ACHN (cell line): Measurements from ENCODE around the gene MORN1.
"Not testable (repeated sequence)": the region's sequence is repeated elsewhere in the genome, so short reads cannot be mapped to it uniquely, and the experiment has no call there.

ENCODE experiments used
- DNase-seq: peaks from one replicate; pipeline ENCODE4 v3.0.0-alpha.2; 2015
- in situ Hi-C: cut with HindIII; loops from 2 replicates; pipeline ENCODE4 v1.10.0; 2017; ENCODE audit warnings: low sequenced_read_pairs, low pct_ligation_motif_present, low pct_unique_long_range_greater_than_20kb

MORN1 gene

DNA sequence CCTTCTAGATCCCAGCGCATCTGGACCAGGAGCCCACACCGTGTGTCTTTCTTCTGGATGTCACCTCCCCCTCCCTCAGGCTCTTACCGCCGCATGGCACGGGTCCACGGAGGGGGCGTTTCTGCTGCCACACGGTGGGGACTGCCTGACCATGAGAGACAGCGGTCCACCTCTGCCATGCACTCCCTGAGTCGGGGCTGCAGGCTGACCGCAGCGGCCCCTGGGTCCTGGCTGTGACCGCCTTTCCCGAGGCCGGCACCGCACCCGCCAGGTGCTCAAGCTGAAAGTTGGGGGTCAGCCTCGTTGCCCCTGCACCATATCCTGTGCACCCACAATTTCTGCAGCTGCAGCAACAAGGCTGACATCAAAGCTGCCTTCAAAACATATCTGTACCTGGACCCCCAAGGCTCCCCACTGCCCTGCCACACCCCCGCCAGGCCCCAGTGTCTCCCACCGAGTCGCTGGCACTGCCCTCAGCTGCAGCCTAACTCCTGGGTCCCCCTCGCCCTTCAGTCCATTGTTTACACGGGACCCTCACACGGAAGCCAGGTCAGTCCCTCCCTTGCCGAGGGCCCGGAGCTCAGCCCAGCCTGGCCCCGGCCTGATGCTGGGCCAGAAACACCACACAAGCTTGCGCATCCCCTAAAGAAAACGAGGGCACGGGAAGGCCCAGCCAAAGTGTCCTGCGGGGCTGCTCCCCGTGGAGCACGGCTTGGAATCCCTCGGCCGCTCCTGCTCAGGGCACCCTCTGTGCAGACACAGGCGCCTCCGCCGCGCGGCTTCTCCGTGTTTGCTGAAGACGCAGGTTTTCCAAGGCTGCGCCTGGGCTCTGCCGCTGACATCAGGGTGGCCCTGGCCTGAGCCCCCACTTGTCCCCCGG, 51.9 kb downstream of the MORN1 start:
- in situ Hi-C loops, result no loop called here
- DNase-seq, result no peak

DNA sequence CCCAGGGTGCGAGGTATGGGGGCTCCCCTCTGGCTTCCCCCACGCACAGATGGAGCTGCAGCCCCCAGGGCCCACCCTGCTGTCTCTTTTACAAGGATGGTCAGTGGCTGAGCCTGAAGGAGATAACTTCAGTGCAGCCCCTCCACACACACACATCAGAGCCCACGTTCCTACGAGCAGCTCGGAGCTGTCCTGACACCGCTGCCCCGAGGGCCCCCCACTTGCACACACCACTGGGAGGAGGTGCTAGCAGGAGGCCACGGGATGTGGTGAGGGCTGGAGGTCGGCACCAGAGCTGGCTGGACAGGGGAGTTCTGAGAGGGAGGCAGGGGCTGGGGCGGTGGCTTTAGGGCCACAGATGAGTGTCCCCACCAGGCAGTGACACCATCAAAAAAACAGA, 53.9 kb downstream of the MORN1 start:
- DNase-seq, result no peak
- in situ Hi-C loops, result no loop called here

DNA sequence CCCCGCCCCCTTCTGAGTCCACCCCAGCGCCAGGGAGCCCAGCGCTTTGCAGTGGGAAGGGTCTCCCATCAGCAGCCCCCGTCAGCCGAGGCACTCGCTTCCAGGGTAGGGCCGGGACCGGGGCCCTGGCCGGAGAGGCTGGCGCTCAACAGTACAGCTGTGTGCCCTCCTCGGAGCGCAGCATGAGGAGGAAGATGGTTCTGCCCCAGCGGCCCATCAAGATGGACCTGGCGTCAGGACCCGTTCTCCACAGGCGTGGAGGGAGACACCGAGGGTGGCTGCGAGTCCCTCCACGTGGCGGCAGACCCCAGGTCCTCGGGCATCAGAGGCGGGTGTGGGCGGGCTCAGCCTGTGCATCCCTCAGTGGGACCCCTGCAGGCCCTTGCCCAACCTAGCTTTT, 54.3 kb downstream of the MORN1 start:
- no peak for DNase-seq
- in situ Hi-C loops, result no loop called here

DNA sequence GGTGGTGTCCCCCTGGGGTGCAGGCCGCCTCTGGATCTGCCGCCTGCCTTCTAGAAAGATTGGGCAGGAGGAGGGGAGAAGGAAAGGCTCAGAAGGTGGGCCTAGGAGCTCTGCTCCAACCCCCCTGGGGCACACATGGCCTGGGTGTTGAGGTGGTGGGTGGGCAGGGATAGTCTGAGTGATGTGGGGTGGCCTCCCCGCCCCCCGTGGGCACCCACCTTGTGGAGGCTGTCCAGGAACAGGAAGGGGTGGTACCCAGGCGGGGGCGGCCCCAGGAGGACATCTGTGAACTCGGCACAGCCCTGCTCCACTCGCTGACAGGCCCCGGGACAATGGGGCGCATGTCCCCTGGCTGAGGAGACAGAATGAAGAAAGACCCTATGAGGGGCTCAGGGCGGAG, 54.9 kb downstream of the MORN1 start:
- in situ Hi-C loops, result no loop called here
- DNase-seq, result no peak

DNA sequence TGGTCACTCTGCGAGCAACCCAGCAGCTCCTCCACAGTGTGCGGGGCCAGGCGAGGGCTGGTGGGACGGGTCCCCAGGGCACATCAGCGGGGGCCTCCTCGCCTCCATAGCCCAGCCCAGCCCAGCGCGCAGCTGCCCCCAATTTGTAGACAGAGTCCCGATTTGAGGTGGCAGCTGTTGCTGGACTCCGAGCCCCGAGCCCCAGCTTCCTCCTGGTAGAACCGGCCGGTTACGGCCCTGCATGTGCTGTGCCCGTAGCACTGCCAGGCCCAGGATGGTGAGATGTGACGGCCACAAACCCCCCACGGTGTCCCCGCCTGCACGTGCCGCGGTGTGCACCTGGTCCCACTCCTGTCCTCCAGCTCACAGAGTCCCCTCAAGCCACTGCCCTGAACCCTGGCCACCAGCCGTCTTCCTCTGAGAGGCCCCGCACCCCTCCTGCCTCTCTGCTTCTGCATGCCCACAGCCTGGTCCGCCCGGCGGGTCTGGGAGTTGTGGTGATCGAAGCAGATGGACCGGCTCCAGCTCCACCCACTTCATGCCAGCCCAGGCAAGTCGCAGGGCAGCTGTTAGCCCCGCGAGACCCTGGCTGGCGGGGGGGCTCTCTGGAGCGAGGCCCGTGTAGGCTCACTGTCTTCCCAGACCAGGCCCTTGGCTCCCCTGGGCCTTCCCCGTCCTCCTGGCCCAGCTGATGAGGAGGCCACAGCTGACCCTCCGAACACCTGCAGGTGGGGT, 55.5 kb downstream of the MORN1 start:
- in situ Hi-C loops, result no loop called here
- no peak for DNase-seq

DNA sequence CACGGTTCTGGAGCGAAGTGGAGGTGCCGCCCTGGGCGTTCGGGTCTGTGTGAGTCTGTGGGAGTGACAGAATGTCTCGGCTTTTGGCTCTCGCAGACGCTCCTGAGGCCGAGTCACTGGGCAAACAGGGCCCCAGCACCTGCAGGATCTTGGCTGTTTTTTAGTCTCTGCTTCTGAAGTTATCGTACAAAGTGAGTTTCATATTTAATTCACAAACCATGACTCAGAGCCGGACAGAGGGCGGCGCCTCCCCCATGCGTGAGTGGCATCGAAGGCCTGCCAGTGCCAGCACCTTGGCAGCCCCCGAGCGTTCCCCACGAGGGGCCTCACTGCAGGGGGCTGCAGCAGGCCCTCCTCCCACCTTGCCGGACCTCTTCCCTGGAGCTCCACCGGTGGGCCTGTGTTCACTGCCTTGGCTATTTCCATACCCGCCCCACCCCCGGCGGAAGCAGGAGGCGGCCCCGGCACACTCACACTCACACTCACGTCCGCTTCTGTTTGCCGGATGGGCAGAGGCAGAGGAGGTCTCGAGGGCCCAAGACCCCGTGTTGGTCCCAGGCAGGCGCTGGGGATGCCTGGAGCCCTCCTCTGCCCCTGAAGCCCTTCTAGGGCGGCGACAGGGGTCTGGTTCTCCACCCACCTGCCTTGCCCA, 56.3 kb downstream of the MORN1 start:
- DNase-seq, result no peak
- in situ Hi-C loops, result no loop called here

DNA sequence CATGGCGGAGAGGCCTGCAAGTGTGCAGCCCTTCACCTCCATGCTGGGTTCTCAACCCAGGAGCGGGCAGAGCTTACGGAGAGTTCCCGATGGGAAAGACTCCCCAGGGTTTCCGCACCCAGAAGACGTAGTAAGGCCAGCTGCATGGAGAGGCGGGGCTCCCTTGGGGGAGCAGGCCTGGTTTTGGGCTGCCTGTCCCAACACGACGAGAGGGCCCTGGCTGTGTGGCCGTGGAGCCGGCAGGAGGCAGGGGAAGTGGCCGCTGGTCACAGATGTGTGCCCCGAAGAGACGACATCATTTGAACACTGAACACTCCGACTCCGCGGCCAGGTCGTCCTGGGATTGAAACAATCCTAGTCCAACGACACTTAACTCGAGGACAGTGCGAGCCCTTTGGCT, 57.0 kb downstream of the MORN1 start:
- in situ Hi-C loops, result no loop called here
- no peak for DNase-seq

DNA sequence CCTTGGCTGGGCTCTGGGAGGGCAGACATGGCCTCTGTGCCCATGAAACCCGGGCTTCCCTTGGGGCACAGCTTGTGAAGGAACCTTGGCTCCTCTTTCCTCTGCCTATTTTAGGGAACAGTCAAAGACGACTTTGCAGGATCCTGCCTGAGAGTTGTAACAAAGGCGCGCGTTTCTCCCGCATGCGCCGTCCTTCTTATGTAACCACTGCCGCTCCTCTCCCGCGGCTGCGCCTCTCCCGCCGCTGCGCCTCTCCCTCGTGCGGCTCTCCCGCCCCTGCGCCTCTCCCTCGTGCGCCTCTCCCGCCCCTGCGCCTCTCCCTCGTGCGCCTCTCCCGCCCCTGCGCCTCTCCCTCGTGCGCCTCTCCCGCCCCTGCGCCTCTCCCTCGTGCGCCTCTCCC, 59.8 kb downstream of the MORN1 start:
- DNase-seq, in situ Hi-C loops: not testable (repeated sequence)

DNA sequence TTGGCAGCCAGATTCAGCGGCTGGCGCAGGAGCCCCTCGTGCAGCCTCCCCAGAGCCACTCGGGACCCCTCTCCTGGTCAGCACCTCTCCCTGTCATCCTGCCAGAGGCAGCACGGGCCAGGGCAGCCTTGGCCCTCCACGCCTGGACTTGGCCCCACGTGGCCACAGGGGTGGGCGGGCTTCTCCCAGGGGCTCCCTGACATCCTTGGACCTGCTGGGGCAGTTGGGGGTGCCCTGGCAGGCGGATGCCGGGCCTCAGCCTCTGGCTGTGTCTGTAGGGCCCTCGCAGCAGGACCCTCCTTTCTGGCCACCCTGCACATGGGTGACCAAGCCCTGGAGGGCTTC, 60.2 kb downstream of the MORN1 start:
- no peak for DNase-seq
- in situ Hi-C loops, result no loop called here

DNA sequence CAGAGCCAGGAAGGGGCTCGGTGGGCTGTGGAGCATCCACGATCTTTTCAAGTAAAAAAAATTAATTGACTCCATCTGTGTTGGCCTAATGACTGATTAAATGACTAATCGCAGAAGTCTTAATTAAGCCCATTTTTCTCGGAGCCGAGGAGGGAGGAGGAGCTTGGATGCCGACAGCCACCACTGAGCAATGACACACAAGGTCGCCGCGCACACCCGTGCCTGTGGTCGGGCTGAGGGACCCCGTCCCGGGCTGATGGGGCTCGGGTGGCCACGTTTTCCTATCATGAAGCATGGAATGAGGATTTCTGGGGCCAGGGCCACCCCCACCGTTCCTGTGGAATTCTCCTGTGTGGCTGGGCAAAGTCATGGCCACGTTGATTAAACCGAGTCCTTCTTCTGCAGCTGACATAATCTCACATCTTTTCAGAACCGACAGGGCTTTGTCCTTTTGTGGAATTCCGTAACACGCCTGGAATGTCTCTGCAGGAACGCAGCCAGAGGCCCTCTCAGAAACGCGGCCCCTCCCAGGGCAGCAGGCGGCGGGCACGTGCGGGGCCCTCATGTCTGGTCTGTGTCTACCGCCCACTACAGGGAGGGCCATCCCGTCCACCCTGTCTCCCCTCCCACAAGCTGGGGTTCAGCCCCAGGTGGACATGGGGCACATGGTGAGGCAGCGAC, 60.7 kb downstream of the MORN1 start:
- no peak for DNase-seq
- in situ Hi-C loops, result no loop called here

DNA sequence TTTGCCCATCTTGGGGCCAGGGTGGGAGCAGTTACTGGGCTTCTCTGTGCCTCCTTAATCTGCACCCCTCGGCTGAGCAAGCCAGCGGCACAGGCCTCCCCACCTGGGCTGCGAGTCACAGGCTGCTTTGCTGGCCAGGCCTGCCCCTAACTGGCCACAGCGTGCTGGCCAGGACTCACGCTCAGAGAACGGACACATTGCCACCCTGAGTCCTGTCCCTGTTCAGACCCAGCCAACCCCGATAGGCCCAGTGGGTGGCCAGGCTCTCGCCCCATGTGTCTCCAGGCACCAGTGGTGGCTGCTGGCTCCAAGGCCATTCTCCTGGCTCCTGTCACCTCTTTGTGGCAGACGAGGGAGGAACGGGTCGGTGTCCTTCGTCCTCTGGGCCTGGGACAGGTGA, 61.3 kb downstream of the MORN1 start:
- in situ Hi-C loops, result no loop called here
- no peak for DNase-seq

DNA sequence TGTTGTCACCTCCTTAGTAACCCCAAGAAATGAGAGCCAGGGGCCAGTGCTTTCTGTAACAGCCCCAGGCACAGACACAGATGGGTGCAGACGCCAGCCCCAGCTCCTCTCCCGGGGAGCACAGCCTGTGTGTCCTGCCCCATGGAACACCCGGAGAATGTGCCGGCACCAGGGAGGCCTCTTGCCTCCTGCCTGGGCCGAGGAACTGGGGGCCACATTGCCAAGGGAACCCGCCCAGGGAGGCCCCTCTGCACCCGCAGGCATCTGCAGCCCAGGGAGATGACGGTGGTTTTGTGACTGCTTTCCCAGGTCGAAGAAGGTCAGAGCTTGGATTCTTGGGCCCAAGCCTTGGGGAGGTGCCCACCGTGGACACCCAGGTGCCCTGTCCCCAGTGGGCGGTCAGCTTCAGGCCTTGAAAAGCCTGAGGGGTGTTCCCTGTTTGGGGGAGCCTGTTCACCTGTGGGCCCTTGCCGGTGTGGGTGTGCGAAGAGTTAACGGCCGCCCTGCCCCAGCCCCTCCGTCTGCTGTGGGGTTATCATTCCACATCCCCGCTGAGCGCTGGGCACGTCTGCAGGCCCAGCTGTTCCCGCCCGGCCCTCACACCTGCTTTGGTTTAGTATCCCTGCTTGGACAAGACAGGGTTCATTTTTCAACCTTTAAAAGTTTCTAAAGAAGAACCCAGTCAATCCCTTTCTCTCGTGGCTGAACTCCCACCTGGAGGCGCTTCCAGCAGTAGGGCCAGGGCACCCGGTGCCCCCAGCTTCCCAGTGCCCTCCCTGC, 62.5 kb downstream of the MORN1 start:
- no peak for DNase-seq
- in situ Hi-C loops, result no loop called here

DNA sequence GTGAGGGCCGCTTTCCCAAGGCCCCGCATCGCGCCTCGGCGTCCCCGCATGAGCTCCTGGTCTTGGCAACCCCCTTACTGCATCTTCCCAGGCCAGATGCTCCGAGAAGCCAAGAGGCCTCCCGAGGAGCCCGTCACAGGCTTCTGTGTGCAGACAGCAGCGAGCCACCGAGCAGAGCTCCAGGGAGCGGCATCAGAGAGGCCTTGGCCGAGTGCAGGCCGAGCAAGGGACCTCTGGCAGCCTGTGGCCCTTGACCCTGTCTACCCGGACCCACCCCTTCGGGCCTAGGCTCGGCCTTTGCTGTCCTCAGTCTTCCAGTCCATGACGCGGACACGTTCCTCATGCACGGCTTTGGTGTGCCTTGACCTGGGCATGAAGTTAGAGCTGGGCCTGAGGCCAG, 63.5 kb downstream of the MORN1 start:
- in situ Hi-C loops, result no loop called here
- DNase-seq, result no peak

DNA sequence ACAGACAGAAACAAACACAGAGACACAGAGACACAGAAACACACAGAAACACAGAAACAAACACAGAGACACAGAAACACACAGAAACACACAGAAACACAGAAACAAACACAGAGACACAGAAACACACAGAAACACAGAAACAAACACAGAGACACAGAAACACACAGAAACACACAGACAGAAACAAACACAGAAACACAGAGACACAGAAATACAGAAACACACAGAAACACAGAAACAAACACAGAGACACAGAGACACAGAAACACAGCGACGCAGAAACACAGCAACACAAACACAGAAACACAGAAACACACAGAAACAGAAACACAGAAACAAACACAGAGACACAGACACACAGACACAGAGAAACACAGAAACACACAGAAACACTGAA, 64.2 kb downstream of the MORN1 start:
- in situ Hi-C loops, DNase-seq: not testable (repeated sequence)

DNA sequence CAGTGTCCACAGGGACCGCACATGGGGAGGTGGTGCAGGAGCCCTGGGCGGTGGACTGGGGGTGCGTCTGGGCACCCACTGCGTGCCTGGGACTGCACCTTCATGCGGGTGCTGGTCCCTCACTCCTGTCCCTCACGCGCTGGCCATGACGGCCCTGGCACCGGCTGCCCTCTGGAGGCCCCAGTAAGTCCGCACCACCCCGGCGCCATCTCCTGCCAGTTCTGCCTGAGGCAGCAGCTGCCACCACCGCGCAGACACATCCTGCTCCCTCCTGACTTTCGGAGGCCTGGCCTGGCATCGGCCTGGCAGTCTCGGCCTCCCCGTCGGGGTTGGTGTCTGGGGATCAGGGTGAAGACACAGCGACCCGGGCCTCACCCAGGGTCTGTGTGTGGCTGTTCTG, 64.8 kb downstream of the MORN1 start:
- DNase-seq, result no peak
- in situ Hi-C loops, result no loop called here

DNA sequence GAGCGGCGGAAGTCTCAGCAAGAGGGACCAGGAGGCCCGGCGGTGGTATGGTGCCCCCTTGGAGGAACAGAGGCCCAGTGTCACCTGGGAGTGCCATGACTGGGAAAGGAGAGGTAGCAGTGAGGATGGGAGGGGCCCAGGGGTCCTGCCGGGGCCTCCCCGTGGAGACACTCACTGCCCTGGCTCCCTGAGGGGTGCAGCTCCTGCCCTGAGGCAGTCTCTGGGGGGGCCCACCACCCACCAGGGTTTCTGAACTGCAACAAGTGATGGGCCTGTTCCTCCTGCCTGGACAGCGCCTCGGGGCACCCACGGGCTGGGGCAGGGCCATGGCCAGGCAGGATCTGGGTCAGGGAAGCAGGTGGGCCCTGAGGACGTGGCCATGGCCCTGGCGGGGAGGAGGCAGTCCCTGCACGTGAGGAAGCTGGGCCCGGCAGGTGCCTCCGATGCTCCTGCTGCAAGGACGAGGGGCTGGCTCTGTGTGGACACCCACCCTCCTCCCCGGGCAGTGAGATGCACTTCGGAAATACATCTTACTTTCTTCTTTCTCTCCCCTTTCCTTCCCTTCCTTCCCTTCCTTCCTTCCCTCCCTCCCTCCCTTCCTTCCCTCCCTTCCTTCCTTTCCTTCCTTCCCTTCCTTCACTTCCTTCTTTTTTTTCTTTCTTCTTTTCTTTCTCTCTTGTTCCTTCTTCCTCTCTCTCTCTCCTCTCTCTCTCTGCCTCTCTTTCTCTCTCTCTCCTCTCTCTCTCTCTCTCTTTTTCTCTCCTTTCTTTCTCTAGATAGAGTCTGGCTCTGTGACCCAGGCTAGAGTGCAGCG, 66.6 kb downstream of the MORN1 start:
- DNase-seq, result no peak
- in situ Hi-C loops, result no loop called here

DNA sequence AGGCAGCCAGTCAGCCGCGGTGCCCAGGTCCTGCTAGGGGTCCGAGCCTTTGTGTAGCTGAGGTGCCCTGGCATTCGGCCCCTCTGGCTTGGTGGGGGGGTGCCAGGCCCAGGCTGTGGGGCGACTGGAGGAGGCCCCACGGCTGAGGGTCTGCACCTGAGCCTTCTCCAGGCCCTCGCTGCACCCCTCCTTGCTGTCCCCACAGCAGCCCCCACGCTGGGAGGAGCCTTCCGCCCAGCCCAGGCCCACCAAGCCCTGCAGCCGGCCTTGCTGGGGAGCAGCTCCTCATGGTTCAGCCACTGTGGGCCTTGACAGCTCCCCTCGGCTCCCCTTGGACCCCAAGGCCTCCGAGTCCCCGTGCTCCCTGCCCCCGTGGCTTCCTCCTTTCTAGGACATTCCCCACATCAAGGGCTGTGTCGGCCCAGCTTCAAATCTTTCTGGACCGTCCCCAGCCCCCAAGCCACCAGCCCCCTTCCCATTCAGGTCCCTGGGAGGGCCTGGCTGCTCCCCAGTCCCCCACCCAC, 67.8 kb downstream of the MORN1 start:
- DNase-seq, result no peak
- in situ Hi-C loops, result no loop called here
